ENCODE measurements around the gene SHQ1.

The SHQ1 gene

GRCh38 chr3:72887343-72887704, 39.1 kb upstream of the SHQ1 start:
- Mint-ChIP-seq H3K9me3 (peaks cover 0 to 7% of the 10 kb centered on the region in 2 donors), H3K27ac (peak overlapping the region; percentile 48), H3K27me3 (peaks cover 50 to 70% of the 10 kb centered on the region in 2 donors), H3K36me3 (peaks cover 0 to 4% of the 10 kb centered on the region in 2 donors), H3K4me3 (peak overlapping the region; percentile 74 to 75), H3K4me1 (peaks cover 7 to 9% of the 10 kb centered on the region in 2 donors)
- DNase-seq (no peak), ATAC-seq (replicated peaks) (no peak)

- Mint-ChIP-seq H3K27me3 (peaks cover 9 to 11% of the 10 kb centered on the region in 2 donors), H3K36me3 (no peaks in the 10 kb centered on the region), H3K4me1 (no peaks in the 10 kb centered on the region), H3K27ac (no peak overlapping the region), H3K4me3 (no peak overlapping the region), H3K9me3 (peaks cover 2 to 6% of the 10 kb centered on the region in 2 donors)
- DNase-seq (no peak), ATAC-seq (replicated peaks) (no peak)
These were observed 23.9 kb upstream of the SHQ1 start for GRCh38 chr3:72872183-72872582.

DNA sequence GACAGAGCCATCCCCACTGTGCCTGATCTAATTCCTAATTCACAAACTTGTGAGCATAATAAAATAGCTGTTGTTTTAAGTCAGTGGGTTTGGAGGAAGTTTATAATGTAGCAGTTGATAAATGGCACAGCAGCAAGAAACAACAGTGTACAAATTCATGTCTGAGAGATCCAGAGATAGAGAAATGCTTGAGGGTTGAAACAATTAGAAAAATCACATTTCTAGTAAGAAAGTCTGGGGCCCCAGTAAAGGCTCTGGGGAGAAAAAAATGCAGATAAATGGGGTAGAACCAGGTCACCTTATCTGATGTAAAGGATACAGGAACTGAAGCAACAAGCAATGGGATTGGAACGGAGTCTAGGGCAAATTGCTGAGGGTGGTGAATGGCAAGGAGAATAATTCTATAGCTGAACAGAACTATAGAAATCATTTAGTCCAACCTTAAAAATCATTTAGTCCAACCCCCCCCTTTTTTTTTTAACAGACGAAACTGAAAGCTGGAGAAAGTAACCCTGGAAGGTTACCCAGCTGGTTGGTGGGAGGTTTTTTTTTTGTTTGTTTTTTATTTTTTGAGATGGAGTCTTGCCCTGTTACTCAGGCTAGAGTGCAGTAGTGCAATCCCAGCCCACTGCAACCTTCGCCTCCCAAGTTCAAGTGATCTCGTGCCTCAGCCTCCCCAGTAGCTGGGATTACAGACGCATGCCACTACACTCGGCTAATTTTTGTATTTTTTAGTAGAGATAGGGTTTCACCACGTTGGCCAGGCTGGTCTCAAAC, 14.3 kb upstream of the SHQ1 start:
- Mint-ChIP-seq H3K27me3 (no peaks in the 10 kb centered on the region), H3K4me1 (peaks cover 2 to 6% of the 10 kb centered on the region in 2 donors), H3K9me3 (peaks cover 2 to 5% of the 10 kb centered on the region in 2 donors), H3K27ac (no peak overlapping the region), H3K4me3 (no peak overlapping the region), H3K36me3 (no peaks in the 10 kb centered on the region)
- ATAC-seq (replicated peaks) (no peak), DNase-seq (no peak)

GRCh38 chr3:72860846-72861245, 12.6 kb upstream of the SHQ1 start:
- Mint-ChIP-seq H3K9me3 (no peaks in the 10 kb centered on the region), H3K27me3 (no peaks in the 10 kb centered on the region), H3K4me3 (no peak overlapping the region), H3K27ac (no peak overlapping the region), H3K36me3 (no peaks in the 10 kb centered on the region), H3K4me1 (peaks cover 2 to 6% of the 10 kb centered on the region in 2 donors)
- no peak for ATAC-seq (replicated peaks)
- no peak for DNase-seq

DNA sequence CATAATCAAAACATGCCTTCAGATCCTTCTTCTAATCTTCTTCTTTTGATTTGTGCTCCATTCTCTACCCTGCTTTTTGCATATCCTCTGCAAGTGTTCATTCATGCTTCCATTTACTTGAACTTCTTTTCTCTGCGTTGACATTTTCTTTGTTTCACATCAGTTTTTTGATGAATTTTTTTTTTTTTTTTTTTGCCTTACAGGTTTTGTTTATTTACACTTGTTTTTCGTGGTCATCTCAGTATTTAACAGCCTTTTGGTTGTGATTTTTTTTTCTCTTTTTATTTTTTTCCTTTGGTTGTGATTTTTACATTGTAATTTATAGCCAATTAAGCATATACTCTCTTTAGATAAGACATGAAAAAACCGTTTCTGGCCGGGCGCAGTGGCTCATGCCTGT, 11.8 kb upstream of the SHQ1 start:
- Mint-ChIP-seq H3K4me3 (no peak overlapping the region), H3K36me3 (no peaks in the 10 kb centered on the region), H3K27me3 (peaks cover 0 to 5% of the 10 kb centered on the region in 2 donors), H3K9me3 (no peaks in the 10 kb centered on the region), H3K27ac (no peak overlapping the region), H3K4me1 (peaks cover 2 to 6% of the 10 kb centered on the region in 2 donors)
- DNase-seq (no peak), ATAC-seq (replicated peaks) (peak in 1 of 2 donors; percentile 34)

GRCh38 chr3:72855001-72855400, 6.8 kb upstream of the SHQ1 start:
- no peak for ATAC-seq (replicated peaks)
- H3K27me3 Mint-ChIP-seq = peaks cover 0 to 9% of the 10 kb centered on the region in 2 donors
- peaks cover 2 to 4% of the 10 kb centered on the region in 2 donors for H3K4me1 Mint-ChIP-seq

GRCh38 chr3:72848703-72849081, 447 bp upstream of the SHQ1 start:
- H3K9me3 Mint-ChIP-seq = no peaks in the 10 kb centered on the region
- peak overlapping the region; percentile 94 to 95 for H3K4me3 Mint-ChIP-seq
- H3K4me1 Mint-ChIP-seq = peaks cover 26 to 49% of the 10 kb centered on the region in 2 donors
- ATAC-seq (replicated peaks) (peak; percentile 63 to 67), DNase-seq (no peak)
- peak overlapping the region; percentile 91 for H3K27ac Mint-ChIP-seq
- peaks cover 4 to 6% of the 10 kb centered on the region in 2 donors for H3K36me3 Mint-ChIP-seq
- no peaks in the 10 kb centered on the region for H3K27me3 Mint-ChIP-seq

More at GRCh38 chr3:72855001-72855400, 6.8 kb upstream of the SHQ1 start:
- no peaks in the 10 kb centered on the region for H3K36me3 Mint-ChIP-seq
- H3K27ac Mint-ChIP-seq = no peak overlapping the region
- DNase-seq = no peak
- H3K4me3 Mint-ChIP-seq = no peak overlapping the region
- no peaks in the 10 kb centered on the region for H3K9me3 Mint-ChIP-seq

DNA sequence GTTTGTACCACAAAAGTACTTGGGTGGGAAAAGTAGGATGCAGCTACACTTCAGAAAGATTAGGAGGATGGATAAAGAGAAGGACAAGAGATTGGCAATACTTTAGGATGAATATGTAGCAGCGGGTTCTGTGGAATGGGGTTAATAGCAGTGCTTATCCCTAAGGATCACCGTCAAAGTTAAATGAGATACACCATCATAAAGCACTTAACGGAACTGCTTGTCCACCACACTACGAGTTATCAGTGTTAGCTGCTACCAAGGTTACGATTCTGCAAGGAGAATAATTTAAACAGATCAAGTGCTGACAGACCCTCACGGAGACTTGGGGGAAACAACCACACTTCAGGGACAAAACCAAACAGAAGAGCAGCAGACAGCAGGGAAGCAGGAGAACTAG, 963 bp downstream of the SHQ1 start:
- ATAC-seq (replicated peaks) (no peak), DNase-seq (no peak)
- Mint-ChIP-seq H3K27me3 (no peaks in the 10 kb centered on the region), H3K27ac (peak overlapping the region; percentile 85), H3K4me3 (peak overlapping the region; percentile 94 to 95), H3K9me3 (no peaks in the 10 kb centered on the region), H3K36me3 (peaks cover 4 to 7% of the 10 kb centered on the region in 2 donors), H3K4me1 (peaks cover 26 to 49% of the 10 kb centered on the region in 2 donors)

GRCh38 chr3:72846166-72846565, 2.1 kb downstream of the SHQ1 start:
- no peak for ATAC-seq (replicated peaks)
- H3K27me3 Mint-ChIP-seq = no peaks in the 10 kb centered on the region
- no peak overlapping the region for H3K27ac Mint-ChIP-seq
- peaks cover 26 to 49% of the 10 kb centered on the region in 2 donors for H3K4me1 Mint-ChIP-seq
- no peak for DNase-seq
- H3K36me3 Mint-ChIP-seq = peaks cover 9 to 18% of the 10 kb centered on the region in 2 donors
- H3K4me3 Mint-ChIP-seq = peak overlapping the region in 1 of 2 donors; percentile 23
- no peaks in the 10 kb centered on the region for H3K9me3 Mint-ChIP-seq

- H3K4me3 Mint-ChIP-seq = no peak overlapping the region
- H3K9me3 Mint-ChIP-seq = no peaks in the 10 kb centered on the region
- H3K27me3 Mint-ChIP-seq = no peaks in the 10 kb centered on the region
- ATAC-seq (replicated peaks) = no peak
- H3K36me3 Mint-ChIP-seq = peaks cover 10 to 24% of the 10 kb centered on the region in 2 donors
- H3K27ac Mint-ChIP-seq = no peak overlapping the region
- no peak for DNase-seq
- H3K4me1 Mint-ChIP-seq = peaks cover 26 to 46% of the 10 kb centered on the region in 2 donors
These were observed 3.7 kb downstream of the SHQ1 start for GRCh38 chr3:72844436-72844993.

GRCh38 chr3:72839057-72839456, 9.2 kb downstream of the SHQ1 start:
- Mint-ChIP-seq H3K4me3 (no peak overlapping the region), H3K27ac (no peak overlapping the region), H3K4me1 (peaks cover 2 to 3% of the 10 kb centered on the region in 2 donors), H3K9me3 (no peaks in the 10 kb centered on the region), H3K27me3 (no peaks in the 10 kb centered on the region), H3K36me3 (peaks cover 29 to 46% of the 10 kb centered on the region in 2 donors)
- ATAC-seq (replicated peaks) (no peak), DNase-seq (no peak)

DNA sequence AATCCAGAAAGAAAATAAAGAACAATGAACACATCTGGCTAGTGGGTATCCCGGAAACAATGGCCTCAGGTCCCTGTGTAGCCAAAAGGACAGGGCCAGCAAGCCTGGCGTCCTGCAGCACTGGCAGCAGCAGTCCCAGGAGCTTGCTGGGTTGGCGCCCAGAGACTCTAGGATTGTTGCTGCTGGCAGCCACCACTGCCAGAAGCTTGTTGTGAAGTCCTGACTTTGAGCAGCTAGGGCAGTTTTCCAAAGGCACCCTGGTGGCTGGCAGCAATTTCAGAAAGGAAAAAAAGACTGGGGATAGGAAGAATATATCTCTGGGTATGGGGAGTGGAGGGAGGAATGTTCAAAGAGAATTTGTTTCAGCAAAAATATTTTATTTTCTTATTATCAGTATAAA, 11.3 kb downstream of the SHQ1 start:
- H3K4me3 Mint-ChIP-seq = no peak overlapping the region
- peaks cover 37 to 52% of the 10 kb centered on the region in 2 donors for H3K36me3 Mint-ChIP-seq
- peak overlapping the region; percentile 47 for H3K27ac Mint-ChIP-seq

GRCh38 chr3:72836416-72836815, 11.8 kb downstream of the SHQ1 start:
- no peaks in the 10 kb centered on the region for H3K9me3 Mint-ChIP-seq
- no peaks in the 10 kb centered on the region for H3K27me3 Mint-ChIP-seq
- H3K4me1 Mint-ChIP-seq = no peaks in the 10 kb centered on the region
- H3K27ac Mint-ChIP-seq = no peak overlapping the region
- DNase-seq = no peak
- H3K36me3 Mint-ChIP-seq = peaks cover 34 to 47% of the 10 kb centered on the region in 2 donors
- no peak overlapping the region for H3K4me3 Mint-ChIP-seq
- no peak for ATAC-seq (replicated peaks)

More for the DNA sequence above, 11.3 kb downstream of the SHQ1 start:
- no peak for ATAC-seq (replicated peaks)
- DNase-seq = no peak
- Mint-ChIP-seq H3K4me1 (no peaks in the 10 kb centered on the region), H3K27me3 (no peaks in the 10 kb centered on the region), H3K9me3 (no peaks in the 10 kb centered on the region)

- Mint-ChIP-seq H3K4me3 (no peak overlapping the region), H3K36me3 (peaks cover 40 to 52% of the 10 kb centered on the region in 2 donors), H3K27ac (no peak overlapping the region), H3K9me3 (no peaks in the 10 kb centered on the region), H3K27me3 (no peaks in the 10 kb centered on the region), H3K4me1 (peaks cover 0 to 2% of the 10 kb centered on the region in 2 donors)
- ATAC-seq (replicated peaks) (no peak), DNase-seq (no peak)
These were observed 17.6 kb downstream of the SHQ1 start for GRCh38 chr3:72830452-72831223.

All from stimulated activated naive B cell treated with anti-CD40 and anti-IgM and Interleukin-4, amounts not matched to agents 10 μg/mL and 1 μg/mL and 100 μg/mL, for 72 hours (primary cell).